ENCODE measurements around the gene ANK3. TPM values are rescaled to one million over a fixed set of nuclear protein-coding genes. Genes with fewer than 3 reads are reported as not detected.

Gene ANK3
- total and polyA plus RNA-seq, 8 donors, result 3.6 to 115 (median 31.1) TPM

GRCh38 chr10:60082744-60083344 lies 306.8 kb downstream of the ANK3 start:
- H3K27me3 ChIP-seq, result no peaks in the 10 kb centered on the region
- H3K9me3 ChIP-seq, result no peaks in the 10 kb centered on the region
- H3K4me1 ChIP-seq, result peaks cover 0 to 7% (median 0%) of the 10 kb centered on the region in 4 donors
- H3K36me3 ChIP-seq, result peaks cover 0 to 4% (median 0%) of the 10 kb centered on the region in 4 donors
- H3K27ac ChIP-seq, result no peak overlapping the region
- 32 to 57% (median 35%) methylated on average over 5 of the region's 5 CpGs for WGBS, 5 donors
- intact Hi-C loops (cut with DNase I; ENCODE audit: low total_unique reads), result no loop called here
- H3K4me3 ChIP-seq, result peak overlapping the region in 2 of 4 donors; percentile 5 to 33
- DNase-seq, result no peak
- no peak for TF ChIP-seq POLR2A (IDR thresholded peaks at IDR 0.05)
- no peak for TF ChIP-seq POLR2AphosphoS5 (IDR thresholded peaks at IDR 0.05)
- no peak for TF ChIP-seq CTCF (IDR thresholded peaks at IDR 0.05)
- TF ChIP-seq EP300 (IDR thresholded peaks at IDR 0.05), result no peak

DNA sequence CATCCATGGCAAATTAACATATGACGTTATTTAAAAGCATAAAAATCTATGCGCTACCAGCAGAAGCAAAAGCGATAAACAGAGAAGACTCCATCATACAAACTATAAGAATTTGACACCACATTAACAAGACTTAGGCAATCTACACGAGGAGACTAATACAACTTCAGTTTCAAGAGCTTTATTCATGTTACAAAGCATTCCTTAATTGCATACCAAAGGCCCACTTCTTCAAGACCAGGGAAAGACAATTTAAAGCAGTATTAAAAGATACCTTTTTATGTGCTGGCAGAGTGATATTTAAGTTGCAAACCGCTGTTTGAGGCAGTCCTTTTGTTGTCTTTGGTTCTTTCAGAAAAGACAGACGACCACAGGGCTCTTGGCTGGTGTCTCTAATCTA lies 307.3 kb downstream of the ANK3 start:
- Histone ChIP-seq H3K36me3 (peaks cover 0 to 4% (median 0%) of the 10 kb centered on the region in 4 donors), H3K4me3 (peak overlapping the region in 2 of 4 donors; percentile 5 to 33), H3K27ac (no peak overlapping the region), H3K27me3 (no peaks in the 10 kb centered on the region), H3K4me1 (peaks cover 0 to 7% (median 0%) of the 10 kb centered on the region in 4 donors), H3K9me3 (no peaks in the 10 kb centered on the region)
- no peak for DNase-seq
- TF ChIP-seq POLR2AphosphoS5 (IDR thresholded peaks at IDR 0.05) (no peak), POLR2A (IDR thresholded peaks at IDR 0.05) (no peak), CTCF (IDR thresholded peaks at IDR 0.05) (no peak), EP300 (IDR thresholded peaks at IDR 0.05) (no peak)
- 69 to 74% (median 71%) methylated on average over 6 of the region's 6 CpGs for WGBS, 5 donors
- intact Hi-C loops (cut with DNase I; ENCODE audit: low total_unique reads), result no loop called here

DNA sequence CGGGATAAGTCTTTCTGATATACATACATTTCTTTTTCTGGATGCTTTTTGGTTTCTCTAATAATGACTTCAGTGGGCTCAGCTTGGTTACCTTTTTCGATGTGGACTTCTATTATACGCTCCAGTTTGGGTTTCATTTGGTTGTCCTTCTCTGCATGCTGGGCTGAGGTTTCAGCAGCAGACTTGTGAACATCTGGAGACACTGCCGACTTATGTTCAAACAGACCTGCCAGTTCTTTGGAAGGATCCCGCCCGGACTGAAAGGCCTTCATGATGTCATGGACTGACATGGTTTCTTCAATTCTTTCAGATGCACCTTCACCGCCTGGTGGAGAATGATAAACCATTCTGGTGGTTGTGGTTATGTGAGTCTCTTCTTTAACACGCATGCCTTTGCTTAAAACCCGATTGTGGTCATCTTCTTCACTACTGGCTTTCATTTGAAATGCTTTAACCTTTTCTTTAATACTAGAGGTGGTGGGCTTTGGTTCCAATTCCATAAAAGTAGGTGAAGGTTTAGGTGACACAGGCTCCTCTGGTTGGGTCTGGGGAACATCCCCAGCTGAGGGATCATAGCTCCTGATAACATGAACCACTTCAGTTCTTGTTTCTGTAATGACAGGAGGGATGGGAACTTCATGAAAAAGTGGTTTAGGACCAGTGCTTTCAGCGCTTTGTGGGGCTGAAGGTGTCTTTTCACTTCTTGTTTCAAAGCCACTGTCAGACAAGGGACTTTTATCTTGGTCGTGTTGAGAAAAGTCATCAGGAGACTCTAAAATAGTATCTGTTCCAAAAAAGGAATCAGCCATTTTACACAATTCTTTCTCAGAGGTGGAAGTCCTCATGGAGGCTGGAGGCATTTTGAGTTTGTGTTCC lies 315.7 kb downstream of the ANK3 start:
- H3K4me1 ChIP-seq, result no peaks in the 10 kb centered on the region
- no peaks in the 10 kb centered on the region for H3K27me3 ChIP-seq
- WGBS, 5 donors, result 92 to 96% (median 95%) methylated on average over 11 of the region's 11 CpGs
- H3K27ac ChIP-seq, result no peak overlapping the region
- TF ChIP-seq POLR2A (IDR thresholded peaks at IDR 0.05), result no peak
- TF ChIP-seq CTCF (IDR thresholded peaks at IDR 0.05), result no peak
- TF ChIP-seq EP300 (IDR thresholded peaks at IDR 0.05), result no peak
- no peak for TF ChIP-seq POLR2AphosphoS5 (IDR thresholded peaks at IDR 0.05)
- intact Hi-C loops (cut with DNase I; ENCODE audit: low total_unique reads), result no loop called here
- H3K36me3 ChIP-seq, result peaks cover 4 to 21% (median 10%) of the 10 kb centered on the region in 4 donors
- no peak overlapping the region for H3K4me3 ChIP-seq
- no peak for DNase-seq
- H3K9me3 ChIP-seq, result no peaks in the 10 kb centered on the region

- 86 to 95% (median 94%) methylated on average over 4 of the region's 4 CpGs for WGBS, 5 donors
- no peak for DNase-seq
- no peaks in the 10 kb centered on the region for H3K27me3 ChIP-seq
- H3K4me3 ChIP-seq, result no peak overlapping the region
- no peaks in the 10 kb centered on the region for H3K9me3 ChIP-seq
- no peaks in the 10 kb centered on the region for H3K4me1 ChIP-seq
- TF ChIP-seq POLR2AphosphoS5 (IDR thresholded peaks at IDR 0.05) (no peak), POLR2A (IDR thresholded peaks at IDR 0.05) (no peak), EP300 (IDR thresholded peaks at IDR 0.05) (no peak), CTCF (IDR thresholded peaks at IDR 0.05) (no peak)
- peaks cover 4 to 21% (median 10%) of the 10 kb centered on the region in 4 donors for H3K36me3 ChIP-seq
- no peak overlapping the region for H3K27ac ChIP-seq
- intact Hi-C loops (cut with DNase I; ENCODE audit: low total_unique reads), result no loop called here
Observed at GRCh38 chr10:60073397-60073780, 316.3 kb downstream of the ANK3 start.
